ENCODE data around the gene BRCC3. TPM values are rescaled to one million over a fixed set of nuclear protein-coding genes. Genes with fewer than 3 reads are reported as not detected.

BRCC3 gene
- total and polyA plus RNA-seq, 8 donors, result 0.87 to 20.1 (median 10.9) TPM

GRCh38 chrX:155112171-155112570 lies 40.9 kb downstream of the BRCC3 start:
- Histone ChIP-seq H3K27me3 (no peaks in the 10 kb centered on the region), H3K4me3 (no peak overlapping the region), H3K9me3 (no peaks in the 10 kb centered on the region), H3K4me1 (no peaks in the 10 kb centered on the region), H3K27ac (no peak overlapping the region), H3K36me3 (peaks cover 0 to 17% (median 6%) of the 10 kb centered on the region in 4 donors)
- WGBS, 5 donors, result 80 to 94% (median 86%) methylated on average over 3 of the region's 3 CpGs
- TF ChIP-seq POLR2AphosphoS5 (IDR thresholded peaks at IDR 0.05) (no peak), POLR2A (IDR thresholded peaks at IDR 0.05) (no peak), CTCF (IDR thresholded peaks at IDR 0.05) (no peak), EP300 (IDR thresholded peaks at IDR 0.05) (no peak)
- intact Hi-C loops (cut with DNase I; ENCODE audit: low total_unique reads), result no loop called here
- DNase-seq, result no peak

- no peaks in the 10 kb centered on the region for H3K27me3 ChIP-seq
- WGBS, 5 donors, result 80 to 99% (median 91%) methylated on average over 4 of the region's 4 CpGs
- H3K36me3 ChIP-seq, result peaks cover 0 to 19% (median 6%) of the 10 kb centered on the region in 4 donors
- no peak overlapping the region for H3K27ac ChIP-seq
- no peak overlapping the region for H3K4me3 ChIP-seq
- no peaks in the 10 kb centered on the region for H3K4me1 ChIP-seq
- intact Hi-C loops (cut with DNase I; ENCODE audit: low total_unique reads), result no loop called here
- no peaks in the 10 kb centered on the region for H3K9me3 ChIP-seq
- no peak for DNase-seq
- no peak for TF ChIP-seq POLR2A (IDR thresholded peaks at IDR 0.05)
- no peak for TF ChIP-seq POLR2AphosphoS5 (IDR thresholded peaks at IDR 0.05)
- TF ChIP-seq CTCF (IDR thresholded peaks at IDR 0.05), result no peak
- no peak for TF ChIP-seq EP300 (IDR thresholded peaks at IDR 0.05)
Measured at GRCh38 chrX:155113097-155113496, 41.8 kb downstream of the BRCC3 start.

GRCh38 chrX:155115174-155115819 lies 44.0 kb downstream of the BRCC3 start:
- Histone ChIP-seq H3K27ac (no peak overlapping the region), H3K36me3 (peaks cover 0 to 33% (median 20%) of the 10 kb centered on the region in 4 donors), H3K9me3 (no peaks in the 10 kb centered on the region), H3K4me1 (no peaks in the 10 kb centered on the region), H3K4me3 (no peak overlapping the region), H3K27me3 (no peaks in the 10 kb centered on the region)
- intact Hi-C loops (cut with DNase I; ENCODE audit: low total_unique reads), result no loop called here
- no peak for DNase-seq
- TF ChIP-seq CTCF (IDR thresholded peaks at IDR 0.05) (no peak), POLR2A (IDR thresholded peaks at IDR 0.05) (no peak), POLR2AphosphoS5 (IDR thresholded peaks at IDR 0.05) (no peak), EP300 (IDR thresholded peaks at IDR 0.05) (no peak)
- WGBS, 5 donors, result 82 to 100% (median 94%) methylated on average over 1 of the region's 1 CpG

GRCh38 chrX:155127465-155127864 lies 56.2 kb downstream of the BRCC3 start:
- 43 to 78% (median 64%) methylated on average over 1 of the region's 1 CpG for WGBS, 5 donors
- H3K9me3 ChIP-seq, result peaks cover 0 to 14% (median 5%) of the 10 kb centered on the region in 4 donors
- intact Hi-C loops (cut with DNase I; ENCODE audit: low total_unique reads), result no loop called here
- TF ChIP-seq POLR2AphosphoS5 (IDR thresholded peaks at IDR 0.05) (no peak), POLR2A (IDR thresholded peaks at IDR 0.05) (no peak), EP300 (IDR thresholded peaks at IDR 0.05) (no peak), CTCF (IDR thresholded peaks at IDR 0.05) (no peak)
- H3K4me1 ChIP-seq, result no peaks in the 10 kb centered on the region
- H3K27ac ChIP-seq, result no peak overlapping the region
- H3K27me3 ChIP-seq, result no peaks in the 10 kb centered on the region
- peaks cover 0 to 10% (median 4%) of the 10 kb centered on the region in 4 donors for H3K36me3 ChIP-seq
- no peak overlapping the region for H3K4me3 ChIP-seq
- no peak for DNase-seq
